ENCODE data around the gene KCTD20. TPM values are rescaled to one million over a fixed set of nuclear protein-coding genes. Genes with fewer than 3 reads are reported as not detected.

The KCTD20 gene
- total RNA-seq, 1 experiment from 2014 or later, result 117 TPM

DNA sequence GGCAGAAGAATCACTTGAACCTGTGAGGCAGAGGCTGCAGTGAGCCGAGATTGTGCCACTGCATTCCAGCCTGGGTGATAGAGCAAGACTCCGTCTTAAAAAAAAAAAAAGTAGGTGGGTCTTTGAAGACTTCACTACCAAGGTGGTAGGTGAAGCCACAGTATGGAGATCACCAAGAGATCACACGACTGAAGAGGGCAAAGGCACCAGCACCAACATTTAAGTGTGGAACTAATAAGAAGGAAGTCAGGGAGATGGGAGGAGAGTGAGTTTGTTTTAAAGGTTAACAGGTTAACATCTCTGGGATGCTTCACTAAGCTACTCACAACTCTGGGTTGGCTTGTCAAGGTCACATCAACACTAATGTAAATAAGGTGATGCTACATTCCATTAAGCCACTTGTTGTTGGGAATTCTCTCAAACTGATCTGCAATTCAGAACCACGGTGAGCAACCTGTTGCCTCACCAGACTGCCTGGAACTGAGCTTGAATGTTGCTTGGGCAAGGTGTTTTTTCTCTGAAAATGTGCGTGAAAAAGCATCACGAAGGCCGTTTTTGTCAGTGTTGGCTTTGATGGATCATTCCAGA lies 48.7 kb downstream of the KCTD20 start:
- DNase-seq (ENCODE audit: low read depth in 1 of 2, low spot score in 2 of 2), result no peak
- Histone ChIP-seq H3K36me3 (peaks cover 76% of the 10 kb centered on the region), H3K27ac (no peak overlapping the region), H3K27me3 (replicated peaks) (no peaks in the 10 kb centered on the region), H3K4me3 (no peak overlapping the region), H3K9me3 (replicated peaks) (no peaks in the 10 kb centered on the region), H3K4me1 (replicated peaks) (peaks cover 36% of the 10 kb centered on the region)

DNA sequence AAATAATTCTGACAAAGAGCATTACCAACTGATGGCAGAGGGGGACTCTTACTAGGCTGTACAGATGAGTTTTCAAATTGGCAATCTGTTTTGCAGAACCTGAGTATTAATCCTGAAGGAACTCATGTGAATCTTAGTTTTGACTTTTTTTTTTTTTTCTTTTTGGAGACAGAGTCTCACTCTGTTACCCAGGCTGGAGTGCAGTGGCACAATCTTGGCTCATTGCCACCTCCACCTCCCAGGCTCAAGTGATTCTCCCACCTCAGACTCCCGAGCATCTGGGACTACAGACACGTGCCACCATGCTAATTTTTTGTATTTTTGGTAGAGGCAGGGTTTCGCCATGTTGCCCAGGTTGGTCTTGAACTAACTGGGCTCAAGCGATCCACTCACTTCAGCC lies 49.3 kb downstream of the KCTD20 start:
- DNase-seq (ENCODE audit: low read depth in 1 of 2, low spot score in 2 of 2), result no peak
- H3K4me1 ChIP-seq (replicated peaks), result peaks cover 32% of the 10 kb centered on the region

DNA sequence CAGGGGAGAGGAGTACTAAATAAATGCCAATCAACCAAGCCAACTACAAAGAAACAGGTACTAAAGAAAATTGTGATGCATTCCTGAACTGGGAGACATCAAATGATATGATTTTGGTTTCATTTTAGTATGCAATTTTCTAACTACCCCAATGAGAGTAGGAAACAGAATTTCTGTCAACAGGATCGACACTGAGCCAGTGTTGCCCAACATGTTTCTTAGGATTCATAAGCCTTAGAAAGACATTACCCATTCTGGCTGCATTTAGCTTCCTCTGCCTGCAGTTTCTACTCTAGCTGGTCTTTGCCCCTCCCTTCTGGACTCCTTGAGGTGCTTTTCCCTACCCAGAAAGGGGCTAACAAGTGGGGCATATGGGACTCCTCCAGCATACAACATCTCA lies 49.8 kb downstream of the KCTD20 start:
- Histone ChIP-seq H3K27ac (no peak overlapping the region), H3K4me1 (replicated peaks) (peaks cover 27% of the 10 kb centered on the region), H3K36me3 (peaks cover 77% of the 10 kb centered on the region), H3K4me3 (no peak overlapping the region), H3K27me3 (replicated peaks) (no peaks in the 10 kb centered on the region), H3K9me3 (replicated peaks) (no peaks in the 10 kb centered on the region)
- DNase-seq (ENCODE audit: low read depth in 1 of 2, low spot score in 2 of 2), result no peak

More for the DNA sequence above, 49.3 kb downstream of the KCTD20 start:
- Histone ChIP-seq H3K27ac (no peak overlapping the region), H3K27me3 (replicated peaks) (no peaks in the 10 kb centered on the region), H3K4me3 (no peak overlapping the region), H3K9me3 (replicated peaks) (no peaks in the 10 kb centered on the region), H3K36me3 (peaks cover 76% of the 10 kb centered on the region)

DNA sequence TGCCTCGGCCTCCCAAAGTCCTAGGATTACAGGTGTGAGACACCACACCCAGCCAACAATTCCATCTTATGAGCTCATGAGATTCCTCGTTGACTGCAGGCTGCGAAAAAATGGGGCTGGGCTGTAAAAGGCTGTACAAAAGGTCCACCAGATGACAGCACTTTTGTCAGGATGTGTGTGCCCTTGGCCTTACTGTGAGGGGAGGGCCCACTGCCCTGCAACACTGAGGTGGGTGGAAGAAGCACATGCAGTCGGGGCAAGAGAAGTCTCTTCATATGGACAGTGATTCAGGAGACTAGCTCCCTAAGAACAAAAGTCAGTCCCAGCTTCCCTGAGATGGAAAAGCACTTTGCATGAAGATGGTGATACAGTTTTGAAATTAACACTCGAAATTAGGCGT lies 50.5 kb downstream of the KCTD20 start:
- DNase-seq (ENCODE audit: low read depth in 1 of 2, low spot score in 2 of 2), result no peak
- Histone ChIP-seq H3K36me3 (peaks cover 80% of the 10 kb centered on the region), H3K9me3 (replicated peaks) (no peaks in the 10 kb centered on the region), H3K27ac (no peak overlapping the region), H3K4me1 (replicated peaks) (peaks cover 20% of the 10 kb centered on the region), H3K27me3 (replicated peaks) (no peaks in the 10 kb centered on the region), H3K4me3 (no peak overlapping the region)

DNA sequence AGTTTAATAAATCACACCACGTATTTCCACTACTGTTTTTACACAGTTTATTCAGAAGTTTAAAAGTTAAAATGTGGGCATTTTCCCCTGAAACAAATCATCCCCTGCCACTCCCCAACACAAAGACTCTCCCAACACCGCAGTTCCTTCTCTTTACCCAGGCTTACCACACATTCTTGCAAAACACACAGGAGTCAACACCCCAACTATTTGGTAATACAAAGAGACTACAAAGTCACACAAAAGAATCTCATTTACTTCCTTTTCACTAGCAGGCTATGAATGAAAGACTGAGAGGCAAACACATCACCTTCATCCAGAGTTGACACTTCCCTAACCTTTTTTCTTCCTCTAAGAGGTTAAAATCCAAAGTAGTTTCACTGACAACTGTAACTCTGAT lies 51.1 kb downstream of the KCTD20 start:
- no peak overlapping the region for H3K4me3 ChIP-seq
- H3K27me3 ChIP-seq (replicated peaks), result no peaks in the 10 kb centered on the region
- peaks cover 15% of the 10 kb centered on the region for H3K4me1 ChIP-seq (replicated peaks)
- peaks cover 80% of the 10 kb centered on the region for H3K36me3 ChIP-seq
- no peaks in the 10 kb centered on the region for H3K9me3 ChIP-seq (replicated peaks)
- no peak for DNase-seq (ENCODE audit: low read depth in 1 of 2, low spot score in 2 of 2)
- H3K27ac ChIP-seq, result no peak overlapping the region

DNA sequence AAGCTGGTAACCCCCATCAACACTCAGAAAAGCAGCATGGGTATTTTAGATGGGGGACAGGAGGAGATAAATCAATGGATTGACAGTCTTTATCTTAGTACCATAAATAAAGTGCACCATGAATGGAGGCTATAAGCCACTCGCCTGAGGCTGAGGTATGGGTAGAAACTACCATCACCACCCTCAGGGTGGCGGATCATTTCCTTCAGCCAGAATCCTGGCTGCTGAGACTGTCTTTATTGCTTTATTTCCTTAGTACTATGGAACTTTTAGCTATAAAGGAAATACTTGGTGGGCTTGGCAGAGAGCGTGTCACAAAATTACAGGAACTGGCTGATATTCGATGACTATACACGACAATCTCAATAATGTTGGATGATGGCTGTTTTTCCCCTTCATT lies 52.3 kb downstream of the KCTD20 start:
- Histone ChIP-seq H3K4me3 (no peak overlapping the region), H3K4me1 (replicated peaks) (peaks cover 2% of the 10 kb centered on the region), H3K9me3 (replicated peaks) (no peaks in the 10 kb centered on the region), H3K27ac (no peak overlapping the region), H3K36me3 (peaks cover 85% of the 10 kb centered on the region), H3K27me3 (replicated peaks) (no peaks in the 10 kb centered on the region)
- DNase-seq (ENCODE audit: low read depth in 1 of 2, low spot score in 2 of 2), result no peak

DNA sequence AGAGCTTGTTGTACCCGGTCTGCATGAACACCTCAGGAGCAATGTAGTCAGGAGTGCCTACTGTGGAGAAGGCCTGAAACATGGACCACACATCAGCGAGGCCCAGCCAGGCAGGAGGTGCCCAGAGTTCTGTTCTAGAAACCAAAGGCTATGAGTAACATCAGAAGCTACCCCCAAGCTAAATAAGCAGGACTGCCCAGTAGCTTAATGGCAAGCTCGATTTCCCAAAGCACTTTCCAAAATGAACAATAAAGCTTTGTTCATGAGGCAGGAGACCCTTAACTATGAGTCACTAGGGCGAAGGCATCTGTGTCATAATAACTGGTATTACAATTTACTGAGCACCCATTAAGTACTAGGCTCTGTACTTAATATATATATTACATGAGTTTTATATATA lies 57.1 kb downstream of the KCTD20 start:
- H3K9me3 ChIP-seq (replicated peaks), result no peaks in the 10 kb centered on the region
- H3K4me1 ChIP-seq (replicated peaks), result no peaks in the 10 kb centered on the region
- no peaks in the 10 kb centered on the region for H3K27me3 ChIP-seq (replicated peaks)
- peaks cover 89% of the 10 kb centered on the region for H3K36me3 ChIP-seq
- H3K4me3 ChIP-seq, result no peak overlapping the region
- no peak overlapping the region for H3K27ac ChIP-seq
- no peak for DNase-seq (ENCODE audit: low read depth in 1 of 2, low spot score in 2 of 2)

DNA sequence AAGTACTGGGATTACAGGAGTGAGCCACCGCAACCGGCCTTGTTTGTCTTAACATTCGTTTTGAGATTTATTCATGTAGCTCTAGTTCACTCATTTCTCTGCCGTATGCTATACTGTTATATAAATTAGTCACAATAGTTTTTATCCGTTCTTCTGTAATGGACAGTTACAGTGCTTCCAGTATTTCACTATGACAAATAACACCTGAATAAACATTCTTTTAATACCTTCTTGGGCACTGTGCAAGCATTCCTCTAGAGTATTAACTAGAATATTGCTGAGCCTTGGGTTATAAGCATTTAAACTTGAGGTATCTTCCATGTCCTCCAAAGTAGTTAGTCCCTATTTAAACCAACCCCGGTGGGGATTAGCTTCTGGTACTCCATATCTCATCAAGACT lies 58.9 kb downstream of the KCTD20 start:
- Histone ChIP-seq H3K9me3 (replicated peaks) (no peaks in the 10 kb centered on the region), H3K27me3 (replicated peaks) (no peaks in the 10 kb centered on the region), H3K36me3 (peaks cover 89% of the 10 kb centered on the region), H3K4me1 (replicated peaks) (no peaks in the 10 kb centered on the region), H3K4me3 (no peak overlapping the region), H3K27ac (no peak overlapping the region)
- no peak for DNase-seq (ENCODE audit: low read depth in 1 of 2, low spot score in 2 of 2)

DNA sequence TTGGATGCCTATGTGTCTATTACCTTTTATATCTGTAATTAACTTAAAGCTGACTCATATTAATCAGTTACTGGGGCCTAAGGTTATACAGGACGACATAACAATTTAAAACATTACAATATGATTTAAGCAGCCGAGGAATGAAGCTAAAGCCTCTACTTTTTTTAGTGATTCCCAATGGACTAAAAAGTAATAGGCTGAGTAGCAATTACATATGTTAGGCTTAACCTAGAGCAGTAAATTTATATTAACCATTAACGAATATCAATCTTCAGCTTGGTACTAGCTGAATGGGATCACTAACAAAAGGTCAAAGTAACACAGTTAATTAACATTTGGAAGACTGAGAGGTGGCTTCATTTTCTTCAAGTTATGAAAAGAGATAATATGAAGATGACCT lies 61.4 kb downstream of the KCTD20 start:
- Histone ChIP-seq H3K27me3 (replicated peaks) (no peaks in the 10 kb centered on the region), H3K36me3 (peaks cover 85% of the 10 kb centered on the region), H3K4me1 (replicated peaks) (no peaks in the 10 kb centered on the region), H3K9me3 (replicated peaks) (no peaks in the 10 kb centered on the region), H3K27ac (no peak overlapping the region), H3K4me3 (no peak overlapping the region)
- no peak for DNase-seq (ENCODE audit: low read depth in 1 of 2, low spot score in 2 of 2)

DNA sequence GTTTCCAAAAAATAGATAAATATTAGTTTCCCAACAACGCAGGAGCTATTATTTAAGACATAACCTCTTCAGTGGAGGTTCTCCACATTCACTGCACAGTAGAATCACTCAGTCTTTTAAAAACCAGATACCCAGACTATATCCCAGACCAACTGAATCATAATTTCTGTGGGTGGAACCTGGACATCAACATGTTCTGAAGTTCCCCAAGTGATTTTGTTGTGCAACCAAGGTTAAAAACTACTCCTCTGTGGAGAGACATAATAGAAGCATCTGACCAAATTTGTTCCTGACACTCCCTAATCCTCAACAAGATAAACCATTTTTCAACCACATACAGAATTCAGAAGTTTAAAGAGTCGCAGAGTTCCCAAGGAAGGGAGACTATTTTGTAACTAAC lies 62.2 kb downstream of the KCTD20 start:
- H3K27ac ChIP-seq, result no peak overlapping the region
- peaks cover 84% of the 10 kb centered on the region for H3K36me3 ChIP-seq
- no peak overlapping the region for H3K4me3 ChIP-seq
- no peaks in the 10 kb centered on the region for H3K9me3 ChIP-seq (replicated peaks)
- no peaks in the 10 kb centered on the region for H3K27me3 ChIP-seq (replicated peaks)
- H3K4me1 ChIP-seq (replicated peaks), result no peaks in the 10 kb centered on the region
- DNase-seq (ENCODE audit: low read depth in 1 of 2, low spot score in 2 of 2), result no peak

DNA sequence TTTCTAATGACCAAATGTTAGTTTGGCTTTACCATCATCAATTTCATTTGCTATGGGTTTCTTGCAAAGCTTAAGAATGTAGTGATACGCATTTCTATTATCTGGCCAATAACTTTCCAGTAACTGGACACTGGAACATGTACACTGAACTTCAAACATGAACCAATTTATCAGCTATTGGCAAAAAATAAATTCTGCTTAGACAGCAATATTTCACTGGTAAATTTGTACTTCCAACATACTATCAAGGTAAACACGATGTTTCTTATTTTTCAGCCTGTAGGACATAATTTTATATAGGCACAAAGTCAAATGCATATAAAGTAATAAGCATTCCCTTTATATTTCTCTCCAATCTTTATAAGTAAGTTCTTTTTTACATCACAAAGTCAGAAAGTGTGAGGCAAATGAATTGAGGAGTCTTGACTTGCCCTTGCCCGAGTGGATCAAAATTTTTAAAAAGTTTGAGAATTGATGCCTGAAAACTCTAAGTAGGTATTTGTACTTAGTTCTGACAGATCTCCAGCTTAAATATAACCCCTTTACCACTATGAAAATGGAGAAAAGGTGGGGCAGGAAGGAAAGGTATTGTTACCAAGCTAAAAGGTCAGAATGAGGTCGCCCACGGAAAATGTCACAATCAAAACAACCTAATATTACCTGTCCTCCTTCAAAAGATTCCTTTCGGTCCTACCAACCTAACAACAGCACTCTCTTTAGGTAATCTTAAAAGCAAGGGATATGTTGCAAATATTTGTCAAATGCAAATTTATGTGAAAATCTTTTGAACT lies 63.1 kb downstream of the KCTD20 start:
- no peak overlapping the region for H3K4me3 ChIP-seq
- no peaks in the 10 kb centered on the region for H3K4me1 ChIP-seq (replicated peaks)
- no peak for DNase-seq (ENCODE audit: low read depth in 1 of 2, low spot score in 2 of 2)
- H3K36me3 ChIP-seq, result peaks cover 86% of the 10 kb centered on the region
- no peaks in the 10 kb centered on the region for H3K27me3 ChIP-seq (replicated peaks)
- no peak overlapping the region for H3K27ac ChIP-seq
- no peaks in the 10 kb centered on the region for H3K9me3 ChIP-seq (replicated peaks)

DNA sequence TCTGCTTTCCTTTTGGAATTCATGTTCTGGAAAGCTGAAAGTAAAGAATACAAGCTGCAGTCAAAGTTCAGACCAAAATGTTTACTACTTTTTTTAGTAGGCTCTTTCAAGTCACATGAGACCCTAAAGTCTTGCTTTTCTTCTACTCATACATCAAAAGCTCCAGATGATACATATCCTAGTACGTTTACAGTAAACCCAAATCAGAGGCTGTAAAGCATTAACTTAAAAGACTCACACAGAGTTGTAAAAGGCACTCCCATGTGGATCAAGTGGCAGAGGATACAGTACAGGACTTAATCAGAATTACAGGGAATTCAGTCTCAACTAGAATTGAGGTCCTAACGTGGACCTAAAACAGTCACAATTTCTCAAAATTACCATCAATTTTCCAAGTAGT lies 63.8 kb downstream of the KCTD20 start:
- H3K4me1 ChIP-seq (replicated peaks), result no peaks in the 10 kb centered on the region
- H3K9me3 ChIP-seq (replicated peaks), result no peaks in the 10 kb centered on the region
- H3K36me3 ChIP-seq, result peaks cover 89% of the 10 kb centered on the region
- H3K4me3 ChIP-seq, result no peak overlapping the region
- H3K27ac ChIP-seq, result no peak overlapping the region
- H3K27me3 ChIP-seq (replicated peaks), result no peaks in the 10 kb centered on the region
- no peak for DNase-seq (ENCODE audit: low read depth in 1 of 2, low spot score in 2 of 2)

DNA sequence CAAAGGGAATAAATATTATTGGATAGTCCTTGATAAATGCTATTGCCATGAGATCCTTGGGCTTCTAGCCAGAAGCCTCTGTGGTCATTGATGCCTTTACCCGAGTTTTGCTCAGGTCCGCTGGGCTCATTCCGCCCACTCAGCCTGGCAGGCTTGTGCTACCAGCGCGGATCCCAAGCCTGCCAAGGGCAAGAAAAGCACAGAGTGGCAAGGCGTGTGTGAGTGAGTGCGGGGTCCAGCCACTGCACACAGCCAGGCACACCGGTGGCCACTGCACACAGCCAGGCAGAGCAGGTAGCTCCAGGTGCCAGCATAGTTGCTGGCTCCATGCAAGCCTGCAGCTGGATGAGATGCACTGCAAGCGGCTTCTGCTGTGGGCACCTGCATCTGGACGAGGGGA lies 65.7 kb downstream of the KCTD20 start:
- Histone ChIP-seq H3K36me3 (peaks cover 92% of the 10 kb centered on the region), H3K4me3 (no peak overlapping the region), H3K27me3 (replicated peaks) (no peaks in the 10 kb centered on the region), H3K9me3 (replicated peaks) (no peaks in the 10 kb centered on the region), H3K27ac (no peak overlapping the region), H3K4me1 (replicated peaks) (no peaks in the 10 kb centered on the region)
- DNase-seq (ENCODE audit: low read depth in 1 of 2, low spot score in 2 of 2), result no peak

DNA sequence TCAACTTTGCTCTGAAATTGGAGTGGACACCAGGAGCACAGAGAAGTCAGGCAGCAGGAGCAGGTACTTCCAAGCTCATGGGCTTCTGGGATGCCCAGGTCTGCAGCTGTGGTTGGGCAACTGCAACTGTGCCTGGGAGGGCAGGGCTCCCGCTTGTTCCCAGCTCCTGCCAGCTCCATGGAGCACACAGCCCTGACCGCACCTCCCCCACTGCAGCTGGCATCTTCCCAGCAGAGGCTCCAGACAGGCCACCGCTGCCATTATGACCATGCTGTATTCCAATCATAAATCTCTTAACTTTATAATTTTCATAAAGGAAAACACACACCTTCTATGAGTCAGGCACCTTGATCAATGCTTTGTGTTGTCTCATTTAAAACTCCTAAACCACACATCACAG lies 67.6 kb downstream of the KCTD20 start:
- Histone ChIP-seq H3K27ac (no peak overlapping the region), H3K4me3 (no peak overlapping the region), H3K4me1 (replicated peaks) (peaks cover under 1% of the 10 kb centered on the region), H3K9me3 (replicated peaks) (no peaks in the 10 kb centered on the region), H3K27me3 (replicated peaks) (no peaks in the 10 kb centered on the region), H3K36me3 (peaks cover 92% of the 10 kb centered on the region)
- DNase-seq (ENCODE audit: low read depth in 1 of 2, low spot score in 2 of 2), result no peak
